Activated CD8-positive, alpha-beta T cell treated with anti-CD3 and anti-CD28 coated beads for 36 hours (primary cell): Measurements from ENCODE around the gene PTX4. TPM values are rescaled to one million over a fixed set of nuclear protein-coding genes. Genes with fewer than 3 reads are reported as not detected.
A peak's percentile ranks its signal among the peaks of the same experiment; 100 is the strongest.

ENCODE experiments used
- ATAC-seq: fragments of 200-7000 bp; cut with Tn5 transposase; one replicate; pipeline ENCODE4 v1.10.0; 2021; ENCODE audit warnings: mild to moderate bottlenecking, moderate library complexity
- CTCF ChIA-PET: fragments of 350-600 bp; sonication (Branson Sonifier 250); formaldehyde crosslinking; loops from one replicate; lab custom pipeline; 2021; ENCODE audit warnings: antibody characterized with exemption; lab: Charles Lee
- POLR2A ChIA-PET: fragments of 350-600 bp; sonication (Branson Sonifier 250); formaldehyde crosslinking; loops from one replicate; lab custom pipeline; 2021; ENCODE audit warnings: antibody characterized with exemption; lab: Charles Lee
- DNase-seq: peaks from one replicate; pipeline ENCODE4 v3.0.0-alpha.2; 2020
- H3K27ac Mint-ChIP-seq: one replicate; pipeline ENCODE4 v1.8.0; 2021; ENCODE audit warnings: mild to moderate bottlenecking, mixed read lengths
- H3K27me3 Mint-ChIP-seq: one replicate; pipeline ENCODE4 v1.8.0; 2021; ENCODE audit warnings: mixed read lengths
- H3K36me3 Mint-ChIP-seq: one replicate; pipeline ENCODE4 v1.8.0; 2021; ENCODE audit warnings: low read depth, mixed read lengths
- H3K4me1 Mint-ChIP-seq: one replicate; pipeline ENCODE4 v1.8.0; 2021; ENCODE audit warnings: low read depth, mixed read lengths
- H3K4me3 Mint-ChIP-seq: one replicate; pipeline ENCODE4 v1.8.0; 2021; ENCODE audit warnings: mild to moderate bottlenecking, moderate library complexity, mixed read lengths
- H3K9me3 Mint-ChIP-seq: one replicate; pipeline ENCODE4 v1.8.0; 2021; ENCODE audit warnings: mixed read lengths
- intact Hi-C: fragments of 100-400 bp; cut with micrococcal nuclease; formaldehyde crosslinking; loops from one replicate; pipeline ENCODE4 v1.10.0; 2022
- total RNA-seq, 2 experiments: library from RNA; stranded (reverse); gene quantifications; one replicate each; pipeline ENCODE4 v1.2.3, GENCODE V29; 2021
- TF ChIP-seq, protein P1 (sequence below): fragments of 200-600 bp; IDR thresholded peaks from one replicate; pipeline ENCODE4 v1.8.0; 2022; ENCODE audit warnings: antibody characterized with exemption, mild to moderate bottlenecking

The PTX4 gene, protein sequence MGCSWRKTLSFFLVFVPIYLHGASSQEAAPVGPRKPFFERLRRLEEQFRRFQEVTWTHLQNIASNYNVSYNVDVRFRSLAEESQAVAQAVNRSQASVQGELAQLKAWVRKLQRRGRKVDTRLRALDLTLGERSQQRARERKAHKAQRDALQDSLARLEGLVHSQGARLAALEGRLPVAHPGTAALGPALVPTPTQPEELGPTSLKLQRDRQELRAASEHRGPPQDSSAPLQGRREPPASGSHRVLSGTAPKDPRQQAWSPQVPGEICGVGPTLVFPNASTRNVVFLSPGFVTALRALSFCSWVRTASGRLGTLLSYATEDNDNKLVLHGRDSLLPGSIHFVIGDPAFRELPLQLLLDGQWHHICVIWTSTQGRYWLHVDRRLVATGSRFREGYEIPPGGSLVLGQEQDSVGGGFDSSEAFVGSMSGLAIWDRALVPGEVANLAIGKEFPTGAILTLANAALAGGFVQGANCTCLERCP
- total RNA-seq: not detected

- Mint-ChIP-seq H3K9me3 (no peaks in the 10 kb centered on the region), H3K27me3 (no peaks in the 10 kb centered on the region), H3K36me3 (no peaks in the 10 kb centered on the region), H3K4me3 (no peak within 1 kb of the TSS), H3K4me1 (peaks cover 8% of the 10 kb centered on the region), H3K27ac (no peak within 1 kb of the TSS)
- TF ChIP-seq, protein P1, sequence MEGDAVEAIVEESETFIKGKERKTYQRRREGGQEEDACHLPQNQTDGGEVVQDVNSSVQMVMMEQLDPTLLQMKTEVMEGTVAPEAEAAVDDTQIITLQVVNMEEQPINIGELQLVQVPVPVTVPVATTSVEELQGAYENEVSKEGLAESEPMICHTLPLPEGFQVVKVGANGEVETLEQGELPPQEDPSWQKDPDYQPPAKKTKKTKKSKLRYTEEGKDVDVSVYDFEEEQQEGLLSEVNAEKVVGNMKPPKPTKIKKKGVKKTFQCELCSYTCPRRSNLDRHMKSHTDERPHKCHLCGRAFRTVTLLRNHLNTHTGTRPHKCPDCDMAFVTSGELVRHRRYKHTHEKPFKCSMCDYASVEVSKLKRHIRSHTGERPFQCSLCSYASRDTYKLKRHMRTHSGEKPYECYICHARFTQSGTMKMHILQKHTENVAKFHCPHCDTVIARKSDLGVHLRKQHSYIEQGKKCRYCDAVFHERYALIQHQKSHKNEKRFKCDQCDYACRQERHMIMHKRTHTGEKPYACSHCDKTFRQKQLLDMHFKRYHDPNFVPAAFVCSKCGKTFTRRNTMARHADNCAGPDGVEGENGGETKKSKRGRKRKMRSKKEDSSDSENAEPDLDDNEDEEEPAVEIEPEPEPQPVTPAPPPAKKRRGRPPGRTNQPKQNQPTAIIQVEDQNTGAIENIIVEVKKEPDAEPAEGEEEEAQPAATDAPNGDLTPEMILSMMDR: no peak
- intact Hi-C loops: no loop called here
- DNase-seq: no peak
- ChIA-PET CTCF (no interaction called here), POLR2A (no interaction called here)
- ATAC-seq: no peak
These were observed at the start of gene PTX4 for GRCh38 chr16:1488619-1489018. PTX4 (minus strand) TSS chr16:1488944; CDS start chr16:1488909, 35 bp downstream.

GRCh38 chr16:1537763-1538289, 49.1 kb upstream of the PTX4 start:
- Mint-ChIP-seq H3K4me1 (peaks cover 45% of the 10 kb centered on the region), H3K4me3 (peak overlapping the region; percentile 99), H3K9me3 (no peaks in the 10 kb centered on the region), H3K27ac (peak overlapping the region; percentile 91), H3K27me3 (no peaks in the 10 kb centered on the region), H3K36me3 (peaks cover 51% of the 10 kb centered on the region)
- ATAC-seq (no peak), DNase-seq (peak; percentile 54)
- CTCF ChIA-PET: interaction anchor here (0.9 to 2.4 kb wide), 7 partner anchors 8 to 174 kb away, joined by 3 to 9 read pairs (median 4); partner anchors contain the start of genes IFT140 and MAPK8IP3
- intact Hi-C loops: no loop called here
- TF ChIP-seq, protein P1: no peak
- POLR2A ChIA-PET: interaction anchor here (0.6 to 1.8 kb wide), 8 partner anchors 9 to 617 kb away, joined by 3 to 8 read pairs (median 3); partner anchors contain the start of gene UQCC4

DNA sequence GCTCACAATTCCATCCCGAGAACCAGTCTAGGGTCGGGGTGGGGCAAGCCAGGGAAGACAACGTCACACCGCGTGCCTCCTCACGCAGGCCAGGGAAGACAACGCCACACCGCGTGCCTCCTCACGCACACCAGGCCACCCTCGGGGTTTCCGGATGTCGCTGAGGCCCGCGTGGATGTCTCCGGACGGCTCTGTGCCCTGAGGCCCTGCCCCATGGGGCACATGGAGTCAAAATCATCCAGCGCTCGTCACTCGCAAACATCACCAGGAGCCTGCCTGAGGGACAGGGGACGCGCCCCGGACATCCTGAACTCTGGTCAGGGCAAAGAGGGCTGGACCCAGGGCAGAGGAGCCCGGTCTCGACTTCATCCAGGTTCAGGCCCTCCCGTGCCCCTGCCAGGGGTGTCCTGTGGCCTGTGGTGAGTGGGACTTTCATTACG, 48.4 kb upstream of the PTX4 start:
- H3K9me3 Mint-ChIP-seq: no peaks in the 10 kb centered on the region
- peaks cover 42% of the 10 kb centered on the region for H3K4me1 Mint-ChIP-seq
- peak overlapping the region; percentile 91 for H3K27ac Mint-ChIP-seq
- ChIA-PET CTCF (interaction anchor here (1.1 to 2.4 kb wide), 4 partner anchors 9 to 173 kb away, joined by 3 to 9 read pairs (median 6); partner anchors contain the start of genes IFT140 and MAPK8IP3), POLR2A (interaction anchor here (0.6 to 2.4 kb wide), 8 partner anchors 8 to 170 kb away, joined by 3 to 9 read pairs (median 4); partner anchors contain the start of gene UQCC4)
- peaks cover 46% of the 10 kb centered on the region for H3K36me3 Mint-ChIP-seq
- H3K4me3 Mint-ChIP-seq: peak overlapping the region; percentile 99
- TF ChIP-seq, protein P1: no peak
- ATAC-seq: no peak
- no peak for DNase-seq
- H3K27me3 Mint-ChIP-seq: no peaks in the 10 kb centered on the region
- intact Hi-C loops: no loop called here

GRCh38 chr16:1536601-1537000, 47.9 kb upstream of the PTX4 start:
- Mint-ChIP-seq H3K4me1 (peaks cover 39% of the 10 kb centered on the region), H3K9me3 (no peaks in the 10 kb centered on the region), H3K27ac (peak overlapping the region; percentile 91), H3K4me3 (peak overlapping the region; percentile 99), H3K36me3 (peaks cover 46% of the 10 kb centered on the region), H3K27me3 (no peaks in the 10 kb centered on the region)
- ATAC-seq (no peak), DNase-seq (no peak)
- ChIA-PET POLR2A (interaction anchor here (0.6 to 2.4 kb wide), 3 partner anchors 9 to 171 kb away, joined by 3 to 9 read pairs (median 3); no protein-coding TSS in a partner anchor), CTCF (interaction anchor here (1.1 to 2.4 kb wide), 3 partner anchors 10 to 173 kb away, joined by 4 to 9 read pairs (median 9); partner anchors contain the start of gene MAPK8IP3)
- TF ChIP-seq, protein P1: no peak
- intact Hi-C loops: no loop called here
